Measurements from ENCODE around the gene RHBDL3. TPM values are rescaled to one million over a fixed set of nuclear protein-coding genes. Genes with fewer than 3 reads are reported as not detected.

Gene RHBDL3
- total RNA-seq, 1 experiment from 2014 or later = not detected

GRCh38 chr17:32320847-32321246 is 55.2 kb downstream of the RHBDL3 start:
- TF ChIP-seq EZH2 (IDR thresholded peaks at IDR 0.05; ENCODE audit: low read length, unreplicated experiment) (no peak), EZH2phosphoT487 (IDR thresholded peaks at IDR 0.05; ENCODE audit: borderline replicate concordance, low read length) (no peak)
- TF ChIP-seq, protein P1, sequence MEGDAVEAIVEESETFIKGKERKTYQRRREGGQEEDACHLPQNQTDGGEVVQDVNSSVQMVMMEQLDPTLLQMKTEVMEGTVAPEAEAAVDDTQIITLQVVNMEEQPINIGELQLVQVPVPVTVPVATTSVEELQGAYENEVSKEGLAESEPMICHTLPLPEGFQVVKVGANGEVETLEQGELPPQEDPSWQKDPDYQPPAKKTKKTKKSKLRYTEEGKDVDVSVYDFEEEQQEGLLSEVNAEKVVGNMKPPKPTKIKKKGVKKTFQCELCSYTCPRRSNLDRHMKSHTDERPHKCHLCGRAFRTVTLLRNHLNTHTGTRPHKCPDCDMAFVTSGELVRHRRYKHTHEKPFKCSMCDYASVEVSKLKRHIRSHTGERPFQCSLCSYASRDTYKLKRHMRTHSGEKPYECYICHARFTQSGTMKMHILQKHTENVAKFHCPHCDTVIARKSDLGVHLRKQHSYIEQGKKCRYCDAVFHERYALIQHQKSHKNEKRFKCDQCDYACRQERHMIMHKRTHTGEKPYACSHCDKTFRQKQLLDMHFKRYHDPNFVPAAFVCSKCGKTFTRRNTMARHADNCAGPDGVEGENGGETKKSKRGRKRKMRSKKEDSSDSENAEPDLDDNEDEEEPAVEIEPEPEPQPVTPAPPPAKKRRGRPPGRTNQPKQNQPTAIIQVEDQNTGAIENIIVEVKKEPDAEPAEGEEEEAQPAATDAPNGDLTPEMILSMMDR (conservative IDR thresholded peaks at IDR 0.05; ENCODE audit: low read depth, low read length) = no peak
- intact Hi-C loops (cut with micrococcal nuclease) = no loop called here
- CTCF ChIA-PET = no interaction called here
- no peak for DNase-seq
- POLR2A ChIA-PET (ENCODE audit: unreplicated experiment) = no interaction called here
- Histone ChIP-seq H3K9ac (ENCODE audit: low read length) (no peak overlapping the region), H4K20me1 (ENCODE audit: low read length) (no peaks in the 10 kb centered on the region), H3F3A (ENCODE audit: low read length, unreplicated experiment) (no peaks in the 10 kb centered on the region), H3K9me2 (replicated peaks; ENCODE audit: low read length) (no peaks in the 10 kb centered on the region), H2AFZ (ENCODE audit: low read length) (no peak overlapping the region), H3K4me2 (ENCODE audit: low read length) (no peak overlapping the region), H3K4me1 (ENCODE audit: insufficient read depth, low read length) (no peaks in the 10 kb centered on the region), H3K36me3 (ENCODE audit: low read depth, low read length) (no peaks in the 10 kb centered on the region), H3K27ac (ENCODE audit: low read length) (no peak overlapping the region), H3K27me3 (ENCODE audit: low read length) (no peaks in the 10 kb centered on the region), H3K79me2 (ENCODE audit: low read length) (no peaks in the 10 kb centered on the region), H3K9me3 (ENCODE audit: low read length) (no peaks in the 10 kb centered on the region), H3K4me3 (ENCODE audit: low read length) (no peak overlapping the region)
- no peak for ATAC-seq
- BruUV-seq (replicated peaks) = no TSS peak

- H3K9me3 ChIP-seq (ENCODE audit: low read length) = no peaks in the 10 kb centered on the region
- no peaks in the 10 kb centered on the region for H3K9me2 ChIP-seq (replicated peaks; ENCODE audit: low read length)
- H4K20me1 ChIP-seq (ENCODE audit: low read length) = no peaks in the 10 kb centered on the region
- no peak overlapping the region for H3K4me2 ChIP-seq (ENCODE audit: low read length)
- no peaks in the 10 kb centered on the region for H3K4me1 ChIP-seq (ENCODE audit: insufficient read depth, low read length)
- CTCF ChIA-PET = no interaction called here
- H3K4me3 ChIP-seq (ENCODE audit: low read length) = no peak overlapping the region
- H3F3A ChIP-seq (ENCODE audit: low read length, unreplicated experiment) = no peaks in the 10 kb centered on the region
- TF ChIP-seq EZH2 (IDR thresholded peaks at IDR 0.05; ENCODE audit: low read length, unreplicated experiment) (no peak), EZH2phosphoT487 (IDR thresholded peaks at IDR 0.05; ENCODE audit: borderline replicate concordance, low read length) (no peak)
- TF ChIP-seq, protein P1 (conservative IDR thresholded peaks at IDR 0.05; ENCODE audit: low read depth, low read length) = no peak
- H2AFZ ChIP-seq (ENCODE audit: low read length) = no peak overlapping the region
- intact Hi-C loops (cut with micrococcal nuclease) = no loop called here
- no peaks in the 10 kb centered on the region for H3K36me3 ChIP-seq (ENCODE audit: low read depth, low read length)
- POLR2A ChIA-PET (ENCODE audit: unreplicated experiment) = no interaction called here
- no peaks in the 10 kb centered on the region for H3K27me3 ChIP-seq (ENCODE audit: low read length)
- no peak overlapping the region for H3K9ac ChIP-seq (ENCODE audit: low read length)
- BruUV-seq (replicated peaks) = no TSS peak
- DNase-seq = no peak
- H3K79me2 ChIP-seq (ENCODE audit: low read length) = no peaks in the 10 kb centered on the region
- H3K27ac ChIP-seq (ENCODE audit: low read length) = no peak overlapping the region
- no peak for ATAC-seq
Measured at GRCh38 chr17:32323046-32323445, 57.4 kb downstream of the RHBDL3 start.

GRCh38 chr17:32323811-32324491 is 58.3 kb downstream of the RHBDL3 start:
- DNase-seq = peak; percentile 5
- no TSS peak for BruUV-seq (replicated peaks)
- no peak overlapping the region for H3K9ac ChIP-seq (ENCODE audit: low read length)
- H3K9me2 ChIP-seq (replicated peaks; ENCODE audit: low read length) = no peaks in the 10 kb centered on the region
- no peaks in the 10 kb centered on the region for H3K79me2 ChIP-seq (ENCODE audit: low read length)
- H3K9me3 ChIP-seq (ENCODE audit: low read length) = no peaks in the 10 kb centered on the region
- H4K20me1 ChIP-seq (ENCODE audit: low read length) = no peaks in the 10 kb centered on the region
- peak overlapping the region; percentile 53; the same call in 1 of the 2 replicates for H2AFZ ChIP-seq (ENCODE audit: low read length)
- no peak overlapping the region for H3K4me3 ChIP-seq (ENCODE audit: low read length)
- 0 out of 2 replicates have a peak, but pooled peaks have one; percentile 39 for ATAC-seq
- ChIA-PET POLR2A (ENCODE audit: unreplicated experiment) (no interaction called here), CTCF (no interaction called here)
- TF ChIP-seq EZH2 (IDR thresholded peaks at IDR 0.05; ENCODE audit: low read length, unreplicated experiment) = no peak
- no peak for TF ChIP-seq EZH2phosphoT487 (IDR thresholded peaks at IDR 0.05; ENCODE audit: borderline replicate concordance, low read length)
- TF ChIP-seq, protein P1 (conservative IDR thresholded peaks at IDR 0.05; ENCODE audit: low read depth, low read length) = no peak
- 0 out of 2 replicates have a peak overlapping the region, but pooled peaks have one; percentile 14 for H3K4me2 ChIP-seq (ENCODE audit: low read length)
- no peaks in the 10 kb centered on the region for H3F3A ChIP-seq (ENCODE audit: low read length, unreplicated experiment)
- no peaks in the 10 kb centered on the region for H3K27me3 ChIP-seq (ENCODE audit: low read length)
- H3K36me3 ChIP-seq (ENCODE audit: low read depth, low read length) = no peaks in the 10 kb centered on the region
- H3K27ac ChIP-seq (ENCODE audit: low read length) = no peak overlapping the region
- intact Hi-C loops (cut with micrococcal nuclease) = no loop called here
- no peaks in the 10 kb centered on the region for H3K4me1 ChIP-seq (ENCODE audit: insufficient read depth, low read length)
